K562 (cell line): ENCODE data around the gene GPR135. TPM values are rescaled to one million over a fixed set of nuclear protein-coding genes. Genes with fewer than 3 reads are reported as not detected.

ENCODE experiments used
- MGA ChIP-seq: fragments of 450-650 bp; IDR thresholded peaks from 2 replicates; pipeline ENCODE4 v1.6.1; 2016; ENCODE audit warnings: mild to moderate bottlenecking, moderate library complexity
- PCBP1 ChIP-seq: fragments of 200-400 bp; formaldehyde crosslinking; IDR thresholded peaks from 2 replicates; pipeline ENCODE4 v1.6.1; 2018; ENCODE audit warnings: mild to moderate bottlenecking, low read depth, low read length; ENCODE audit not compliant: poor library complexity, severe bottlenecking
- PHTF2 ChIP-seq: fragments of 250-450 bp; sonication (Bioruptor Pico); IDR thresholded peaks from 2 replicates; pipeline ENCODE4 v1.5.0; 2021; ENCODE audit warnings: mild to moderate bottlenecking
- RERE ChIP-seq: sonication (generic); formaldehyde crosslinking; IDR thresholded peaks from 2 replicates; pipeline ENCODE4 v1.8.0; 2023; ENCODE audit warnings: missing genetic modification reagents, mild to moderate bottlenecking, borderline replicate concordance
- SMARCA5 ChIP-seq: fragments of 450-650 bp; IDR thresholded peaks from 2 replicates; pipeline ENCODE4 v1.6.1; 2016
- TAF7 ChIP-seq: fragments of 450-650 bp; IDR thresholded peaks from 2 replicates; pipeline ENCODE4 v1.6.1; 2016; ENCODE audit warnings: missing genetic modification characterization, missing compliant biosample characterization
- ZNF449 ChIP-seq: fragments of 250-450 bp; sonication (Bioruptor Pico); IDR thresholded peaks from 2 replicates; pipeline ENCODE4 v1.8.0; 2022; ENCODE audit warnings: moderate library complexity, mild to moderate bottlenecking, inconsistent platforms
- ZNF589 ChIP-seq: fragments of 200-800 bp; sonication (Bioruptor generic); IDR thresholded peaks from 2 replicates; pipeline ENCODE4 v1.6.1; 2016; ENCODE audit warnings: low read depth, missing genetic modification characterization, missing compliant biosample characterization
- polyA plus RNA-seq, 8 experiments: library from polyadenylated mRNA; depleted of rRNA in 4 of 8; stranded (reverse) in 5 of 8; unstranded in 3 of 8; fragments of >200 nt; fragmentation: Nextera tagmentation in 2 of 8; fragmentation: Illumina TruSeq in 1 of 8; extraction: Ambion mirVana in 2 of 8; extraction: Trizol in 1 of 8; gene quantifications; 2 replicates each; pipeline versions ENCODE4 v1.2.1 to v1.2.3, GENCODE V29; 2011 to 2014; ENCODE audit warnings: inconsistent platforms in 1 of 8, missing spikeins in 1 of 8
- total RNA-seq, 7 experiments: library from RNA; depleted of rRNA in 6 of 7; stranded (reverse); fragments of >200 nt in 6 of 7; fragmentation: Illumina TruSeq in 2 of 7; extraction: Trizol in 2 of 7; gene quantifications; 2 replicates each; pipeline versions ENCODE4 v1.2.1 to v1.2.3, GENCODE V29; 2011 to 2021; ENCODE audit warnings: low replicate concordance in 1 of 7

GPR135 gene
- total and polyA plus RNA-seq, 9 of the 15 experiments (the other 6 are each of a cell fraction or from before 2014, with no cell fraction given), result 0.06 to 1.6 (median 1.0) TPM

GRCh38 chr14:59483819-59484638 lies 18.8 kb upstream of the GPR135 start, which contains the start of the genes JKAMP and L3HYPDH (continued):
- TF ChIP-seq ZNF449 (CRISPR knock-in tag) (no peak), TAF7 (tag) (no peak; the same call in 1 of the 2 replicates), MGA (peak; percentile 98), PHTF2 (CRISPR knock-in tag) (no peak), SMARCA5 (no peak), PCBP1 (no peak), ZNF589 (CRISPR knock-in tag) (no peak), RERE (CRISPR knock-in tag) (peak; percentile 38; the same call in 1 of the 2 replicates)
